GM18867 (cell line): ENCODE measurements around the gene CCDC110.
A peak's percentile ranks its signal among the peaks of the same experiment; 100 is the strongest.
"Not testable (repeated sequence)": the region's sequence is repeated elsewhere in the genome, so short reads cannot be mapped to it uniquely, and the experiment has no call there.

Experiments
- ATAC-seq: cut with Tn5 transposase; IDR thresholded peaks from one replicate; pipeline ENCODE4 v1.9.1; 2021; ENCODE audit warnings: mild to moderate bottlenecking, moderate library complexity; ENCODE audit not compliant: unreplicated experiment

Gene CCDC110

GRCh38 chr4:185471235-185472102, at the start of gene CCDC110:
TSS of gene CCDC110 (minus strand) at chr4:185471733. CDS start at chr4:185471683, 50 bp downstream.
- peak; percentile 84 for ATAC-seq

DNA sequence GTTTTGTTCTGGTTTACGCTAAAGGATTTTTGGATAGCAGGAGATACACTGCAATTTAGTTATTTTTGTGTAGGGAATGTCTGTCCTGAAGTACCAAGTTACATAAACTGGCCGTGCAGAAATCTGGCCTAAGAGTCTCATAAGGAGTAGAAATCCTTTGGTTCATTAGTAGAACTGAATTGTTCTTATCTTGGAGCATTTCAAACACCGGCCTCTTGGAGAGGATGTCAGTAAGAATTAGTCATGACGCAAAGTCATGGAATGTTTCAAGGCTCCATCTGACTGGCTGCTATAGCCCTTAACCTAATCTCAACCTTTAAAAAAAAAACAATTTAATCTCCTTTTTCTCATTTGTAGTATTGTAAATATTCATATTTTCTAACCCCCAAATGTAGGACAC, 48.6 kb upstream of the CCDC110 start:
- ATAC-seq, result no peak

- ATAC-seq, result no peak
These were observed 47.0 kb upstream of the CCDC110 start for GRCh38 chr4:185518494-185518893.

DNA sequence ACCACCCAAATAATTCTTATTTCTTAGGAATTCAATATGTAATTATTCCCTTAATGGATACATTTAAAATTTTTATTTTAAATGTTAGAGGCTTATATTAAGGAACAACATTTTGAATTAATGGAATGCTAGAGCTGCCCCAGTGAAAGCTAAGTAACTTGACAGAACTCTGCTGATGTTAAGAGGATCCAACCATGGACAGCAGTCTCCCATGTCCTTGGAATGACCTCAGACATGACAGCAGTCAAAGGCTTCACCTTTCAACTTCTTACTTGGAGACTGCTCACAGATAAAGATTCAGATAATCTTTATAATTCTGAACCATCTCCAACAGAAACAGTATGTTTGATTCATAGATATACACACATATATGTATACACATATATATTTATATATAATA, 46.5 kb upstream of the CCDC110 start:
- ATAC-seq, result no peak

DNA sequence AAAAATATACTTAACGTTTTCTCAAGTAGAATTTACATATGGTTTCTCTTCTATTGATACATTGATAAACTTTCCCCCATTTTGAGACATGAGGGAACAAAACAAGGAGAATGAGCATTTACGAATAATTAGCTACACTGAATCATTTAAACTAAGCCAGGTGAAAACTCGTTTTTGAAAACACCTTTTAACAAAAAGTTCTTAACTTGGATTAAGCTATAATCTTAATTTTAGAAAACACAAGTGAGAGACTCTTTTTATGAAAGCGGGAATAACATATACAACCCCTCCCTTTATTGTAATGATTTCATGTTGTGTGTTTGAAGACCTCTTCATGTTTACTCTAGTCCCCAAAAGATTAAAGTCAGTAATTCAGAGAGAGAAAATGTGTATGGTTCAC, 43.7 kb upstream of the CCDC110 start:
- ATAC-seq, result no peak

GRCh38 chr4:185514182-185514697, 42.7 kb upstream of the CCDC110 start:
- ATAC-seq, result no peak

GRCh38 chr4:185513489-185514181, 42.1 kb upstream of the CCDC110 start:
- ATAC-seq, result no peak

- ATAC-seq, result no peak
These were observed 41.0 kb upstream of the CCDC110 start for GRCh38 chr4:185512516-185512915.

GRCh38 chr4:185511243-185511642, 39.7 kb upstream of the CCDC110 start:
- ATAC-seq, result not testable (repeated sequence)

- no peak for ATAC-seq
These were observed 39.3 kb upstream of the CCDC110 start for GRCh38 chr4:185510806-185511205.

- no peak for ATAC-seq
These were observed 36.6 kb upstream of the CCDC110 start for GRCh38 chr4:185508181-185508580.

DNA sequence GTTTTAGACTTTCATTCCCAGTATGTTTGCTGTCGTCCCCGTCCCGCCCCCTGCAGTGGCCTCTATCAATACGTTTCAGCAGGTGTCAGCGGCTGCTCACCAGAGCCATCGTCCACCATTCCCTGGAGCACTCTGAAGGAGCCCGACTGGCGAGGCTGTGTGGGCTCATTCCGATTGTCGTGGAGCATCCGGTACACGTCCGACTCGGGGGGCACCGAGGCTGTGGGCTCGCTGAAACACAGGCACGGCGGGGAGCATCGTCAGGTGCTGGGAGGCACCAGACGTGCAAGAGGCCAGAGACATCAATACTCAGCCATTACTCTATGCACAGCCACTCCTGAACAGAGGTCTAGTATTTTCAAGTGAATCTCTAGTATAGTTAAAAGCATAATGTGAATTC, 34.9 kb upstream of the CCDC110 start:
- ATAC-seq, result no peak

- ATAC-seq, result peak; percentile 90
These were observed 32.8 kb upstream of the CCDC110 start for GRCh38 chr4:185504098-185505047.

DNA sequence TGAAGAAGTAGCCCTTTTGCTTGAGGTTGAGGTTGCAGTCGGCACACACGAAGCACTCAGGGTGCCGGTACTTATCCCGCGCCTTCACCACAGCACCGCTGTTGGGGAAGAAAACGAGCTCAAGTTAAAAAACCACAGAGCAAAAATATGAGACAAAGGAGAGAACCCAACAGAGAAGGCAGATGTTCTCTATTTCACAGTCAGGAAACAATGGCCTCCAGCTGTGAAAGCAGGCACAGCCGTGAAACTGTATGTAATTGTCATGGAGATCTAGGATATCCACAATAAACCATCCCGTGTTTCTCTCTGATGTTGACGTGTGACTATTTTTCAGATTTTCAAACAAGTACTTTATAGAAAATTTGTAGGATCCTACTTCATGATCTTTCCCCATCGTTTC, 30.9 kb upstream of the CCDC110 start:
- no peak for ATAC-seq

DNA sequence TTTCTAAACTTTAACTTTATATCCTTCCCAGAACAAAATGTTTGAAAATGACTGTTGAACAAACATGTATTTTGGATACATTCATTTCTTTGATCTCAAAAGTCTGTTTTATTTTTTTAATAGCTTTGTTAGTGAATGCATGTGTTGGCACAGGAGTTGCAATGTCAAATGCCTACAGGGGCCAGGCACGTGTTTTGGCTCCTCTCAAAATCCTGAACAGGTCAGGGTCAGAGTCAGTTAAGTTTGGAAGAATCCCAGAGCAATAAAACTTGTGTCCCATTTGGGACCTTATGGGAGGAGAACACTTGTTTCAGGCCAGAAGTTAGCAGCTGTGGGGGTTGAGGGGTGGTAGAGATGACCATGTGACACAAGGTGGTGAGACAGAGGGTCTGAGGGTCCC, 29.0 kb upstream of the CCDC110 start:
- no peak for ATAC-seq

DNA sequence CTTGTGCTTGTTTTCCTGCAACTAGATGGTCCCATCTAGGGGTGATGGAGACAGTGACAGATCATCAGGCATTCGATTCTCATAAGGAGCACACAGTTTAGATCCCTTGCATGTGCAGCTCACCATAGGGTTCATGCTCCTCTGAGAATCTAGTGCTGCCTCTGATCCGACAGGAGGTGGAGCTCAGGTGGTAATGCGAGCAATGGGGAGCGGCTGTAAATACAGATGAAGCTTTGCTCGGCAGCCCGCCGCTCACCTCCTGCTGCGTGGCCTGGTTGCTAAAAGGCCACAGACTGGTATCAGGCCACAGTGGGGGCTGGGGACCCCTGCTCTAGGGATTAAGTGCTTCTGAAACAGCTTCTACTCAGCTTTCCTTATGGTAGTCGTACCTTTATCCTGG, 28.5 kb upstream of the CCDC110 start:
- no peak for ATAC-seq

- no peak for ATAC-seq
These were observed 17.1 kb upstream of the CCDC110 start for GRCh38 chr4:185488650-185489049.

GRCh38 chr4:185481401-185481800, 9.9 kb upstream of the CCDC110 start:
- ATAC-seq, result no peak

DNA sequence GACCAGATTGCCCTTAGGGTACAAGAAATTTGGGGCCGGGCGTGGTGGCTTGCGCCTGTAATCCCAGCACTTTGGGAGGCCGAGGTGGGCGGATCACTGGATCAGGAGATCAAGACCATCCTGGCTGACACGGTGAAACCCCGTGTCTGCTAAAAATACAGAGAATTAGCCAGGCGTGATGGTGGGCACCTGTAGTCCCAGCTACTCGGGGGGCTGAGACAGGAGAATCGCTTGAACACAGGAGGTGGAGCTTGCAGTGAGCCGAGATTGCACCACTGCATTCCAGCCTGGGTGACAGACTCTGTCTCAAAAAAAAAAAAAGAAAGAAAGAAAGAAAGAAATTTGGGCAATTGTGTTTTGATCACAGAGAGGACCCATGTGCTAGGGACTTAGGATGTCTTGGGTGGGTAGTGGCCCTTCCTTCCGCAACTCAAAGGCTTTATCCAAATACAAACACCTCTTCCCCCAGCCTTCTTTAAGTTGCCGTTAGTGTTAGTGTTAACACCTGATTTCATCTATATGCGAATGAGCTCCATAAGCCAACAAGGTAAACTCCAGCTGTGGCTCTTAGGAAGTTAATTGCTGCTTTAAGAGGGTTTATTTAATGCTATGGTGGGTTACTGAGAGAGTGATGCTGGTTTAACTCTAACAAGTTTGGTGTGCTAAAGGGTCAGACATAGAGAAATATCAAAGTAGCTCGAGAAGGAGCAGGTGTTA, 8.6 kb upstream of the CCDC110 start:
- ATAC-seq, result peak; percentile 22

- peak; percentile 93 for ATAC-seq
These were observed 8.0 kb upstream of the CCDC110 start for GRCh38 chr4:185479507-185479971.
